Measurements from ENCODE around the gene PIP5K1C.
"Not testable (repeated sequence)": the region's sequence is repeated elsewhere in the genome, so short reads cannot be mapped to it uniquely, and the experiment has no call there.

Gene PIP5K1C

DNA sequence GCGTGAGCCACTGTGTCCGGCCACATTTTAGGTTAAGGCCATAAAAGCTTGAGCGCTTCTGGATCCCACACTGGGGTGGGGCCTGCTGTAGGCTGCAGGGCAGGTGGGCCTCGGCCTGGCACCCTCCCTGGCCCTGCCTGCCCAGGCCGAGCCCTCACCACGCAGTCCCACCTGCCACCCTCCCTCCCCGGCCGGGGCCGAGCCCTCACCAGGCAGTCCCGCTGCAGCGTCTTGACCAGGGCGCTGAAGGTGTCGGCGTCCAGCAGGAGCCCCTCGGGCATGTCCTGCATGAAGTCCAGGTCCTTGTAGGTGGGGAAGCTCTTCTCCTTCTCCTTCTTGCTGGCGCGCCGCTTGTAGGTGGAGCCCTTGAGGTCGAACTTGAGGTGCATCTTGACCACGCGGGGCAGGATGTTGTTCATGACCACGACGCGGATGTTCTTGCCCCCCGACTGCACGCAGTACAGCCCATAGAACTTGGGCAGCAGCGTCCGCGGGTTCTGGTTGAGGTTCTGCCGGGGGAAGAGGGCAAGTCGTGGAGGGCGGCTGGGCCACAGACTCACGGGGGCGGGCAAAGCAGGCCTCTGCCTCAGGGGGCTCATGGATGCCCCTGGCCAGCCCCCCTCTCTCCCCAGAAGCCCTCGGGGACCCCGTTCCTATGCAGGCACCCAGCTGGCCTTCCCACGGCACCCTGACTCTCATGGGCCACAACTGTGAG is 47.0 kb downstream of the PIP5K1C start:
- H3K4me3 ChIP-seq: no peak overlapping the region
- H3K27ac ChIP-seq: no peak overlapping the region

GRCh38 chr19:3652422-3652821 is 47.8 kb downstream of the PIP5K1C start:
- no peak overlapping the region for H3K4me3 ChIP-seq

GRCh38 chr19:3651684-3652083 is 48.6 kb downstream of the PIP5K1C start:
- Histone ChIP-seq H3K27ac (no peak overlapping the region), H3K4me3 (no peak overlapping the region)

More at GRCh38 chr19:3652422-3652821, 47.8 kb downstream of the PIP5K1C start:
- H3K27ac ChIP-seq: no peak overlapping the region

DNA sequence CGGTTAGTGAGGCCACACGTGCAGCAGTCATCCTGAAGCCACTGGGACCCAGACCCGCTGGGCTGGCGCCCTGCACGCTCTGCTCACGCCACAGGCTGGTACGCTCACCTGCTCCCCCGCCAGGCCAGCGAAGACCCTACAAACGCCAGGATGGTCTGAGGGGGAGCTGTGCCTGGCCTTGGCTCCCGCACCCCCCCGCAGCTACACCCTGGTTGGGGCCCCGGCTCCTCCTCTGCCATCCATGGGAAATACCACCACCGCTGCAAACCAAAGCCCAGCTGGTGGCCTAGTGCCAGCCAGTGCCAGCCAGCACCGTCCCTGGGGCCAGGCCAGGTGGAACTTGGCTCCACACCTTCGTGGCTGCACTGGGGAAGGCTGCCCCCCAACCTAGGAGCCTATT is 50.4 kb downstream of the PIP5K1C start:
- H3K4me3 ChIP-seq: no peak overlapping the region

GRCh38 chr19:3648037-3648905 is 52.0 kb downstream of the PIP5K1C start:
- Histone ChIP-seq H3K27ac (no peak overlapping the region), H3K4me3 (no peak overlapping the region)

More for the DNA sequence above, 50.4 kb downstream of the PIP5K1C start:
- H3K27ac ChIP-seq: no peak overlapping the region

- not testable (repeated sequence) for H3K4me3 ChIP-seq, H3K27ac ChIP-seq
Observed at GRCh38 chr19:3647102-3647501, 53.2 kb downstream of the PIP5K1C start.

- no peak overlapping the region for H3K4me3 ChIP-seq
- H3K27ac ChIP-seq: no peak overlapping the region
Observed at GRCh38 chr19:3646336-3647092, 53.8 kb downstream of the PIP5K1C start.

- no peak overlapping the region for H3K27ac ChIP-seq
- no peak overlapping the region for H3K4me3 ChIP-seq
Observed at GRCh38 chr19:3645726-3646125, 54.5 kb downstream of the PIP5K1C start.

- no peak overlapping the region for H3K4me3 ChIP-seq
- no peak overlapping the region for H3K27ac ChIP-seq
Observed at GRCh38 chr19:3645067-3645396, 55.2 kb downstream of the PIP5K1C start.

- Histone ChIP-seq H3K27ac (no peak overlapping the region), H3K4me3 (no peak overlapping the region)
Observed at GRCh38 chr19:3644351-3645066, 55.8 kb downstream of the PIP5K1C start.

DNA sequence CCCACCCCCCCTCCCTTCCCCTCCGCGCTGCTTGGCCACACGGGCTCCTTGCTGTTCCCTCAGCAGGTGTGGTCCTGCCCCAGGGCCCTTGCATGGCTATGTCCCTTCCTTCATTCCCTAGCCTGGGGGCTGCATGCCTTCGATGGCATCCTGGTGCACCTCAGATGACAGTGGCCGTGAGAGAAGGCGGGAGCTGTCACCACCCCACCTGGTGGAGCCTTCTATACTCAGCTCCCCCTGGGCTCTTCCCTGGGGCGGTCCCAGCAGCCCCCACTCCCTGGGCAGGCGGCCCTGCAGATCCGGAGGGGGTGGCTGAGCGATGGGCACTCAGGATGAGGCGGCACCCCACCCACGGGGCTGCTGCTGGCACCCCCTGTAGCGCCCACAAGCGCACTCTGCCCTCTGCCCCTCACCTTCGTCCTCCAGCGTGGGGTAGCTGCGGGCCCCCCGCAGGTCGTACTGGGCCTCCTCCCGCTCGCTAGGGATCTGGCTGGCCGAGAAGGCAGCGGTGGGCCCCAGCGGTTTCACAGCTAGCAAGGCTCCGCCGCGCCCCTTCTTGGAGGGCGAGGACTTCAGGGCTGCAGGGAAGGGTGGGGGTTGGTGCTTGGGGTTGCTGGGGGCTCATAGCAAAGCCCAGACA is 56.5 kb downstream of the PIP5K1C start:
- H3K27ac ChIP-seq: no peak overlapping the region
- H3K4me3 ChIP-seq: no peak overlapping the region

DNA sequence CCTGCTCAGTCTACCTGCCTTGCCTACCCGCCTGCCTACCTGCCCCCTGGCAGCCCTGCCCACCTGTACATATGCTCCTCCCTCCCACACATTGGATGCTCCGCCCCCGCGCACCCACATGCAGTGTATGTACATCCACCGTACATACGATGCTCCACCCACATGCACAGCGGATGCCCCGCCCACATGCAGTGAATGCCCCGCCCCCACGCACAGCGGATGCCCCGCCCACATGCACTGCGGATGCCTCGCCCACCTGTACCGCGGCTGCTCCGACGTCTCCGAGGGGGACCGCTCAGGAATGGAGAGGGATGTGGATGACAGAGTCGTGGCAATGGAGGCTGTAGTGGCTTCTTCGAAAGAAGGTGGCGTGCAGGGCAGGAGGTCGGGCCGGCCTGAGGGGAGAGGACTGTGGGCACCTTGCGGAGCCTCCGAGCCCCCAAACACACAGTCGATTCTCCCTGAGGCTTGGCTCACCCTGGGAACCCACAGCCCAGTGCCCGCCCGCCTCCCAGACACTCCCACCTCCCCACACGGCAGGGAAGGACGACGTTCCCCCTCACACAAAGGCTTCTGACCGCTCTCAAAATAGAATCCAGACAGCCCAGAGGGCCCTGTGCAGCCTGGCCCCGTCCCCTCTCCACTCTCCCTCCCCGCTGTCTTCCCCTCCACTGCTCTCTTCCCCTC is 57.1 kb downstream of the PIP5K1C start:
- Histone ChIP-seq H3K4me3 (no peak overlapping the region), H3K27ac (no peak overlapping the region)

GRCh38 chr19:3642296-3642695 is 58.0 kb downstream of the PIP5K1C start:
- Histone ChIP-seq H3K4me3 (no peak overlapping the region), H3K27ac (no peak overlapping the region)

GRCh38 chr19:3641515-3642269 is 58.6 kb downstream of the PIP5K1C start:
- no peak overlapping the region for H3K4me3 ChIP-seq

DNA sequence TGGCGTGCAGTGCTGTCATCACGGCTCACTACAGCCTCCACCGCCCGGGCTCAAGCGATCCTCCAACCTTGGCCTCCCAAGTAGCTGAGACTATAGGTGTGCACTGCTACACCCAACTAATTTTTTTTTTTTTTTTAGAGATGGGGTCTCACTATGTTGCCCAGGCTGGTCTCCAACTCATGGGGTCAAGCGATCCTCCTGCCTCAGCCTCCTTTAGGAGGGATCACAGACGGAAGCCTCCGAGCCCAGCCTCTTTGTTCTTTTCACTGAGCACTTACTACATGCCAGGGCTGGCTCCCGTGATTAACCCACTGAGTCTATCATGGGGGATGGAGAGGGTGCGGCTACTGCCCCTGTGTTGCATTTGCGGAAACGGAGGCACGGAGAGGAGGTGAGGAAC is 60.8 kb downstream of the PIP5K1C start:
- no peak overlapping the region for H3K4me3 ChIP-seq

More at GRCh38 chr19:3641515-3642269, 58.6 kb downstream of the PIP5K1C start:
- no peak overlapping the region for H3K27ac ChIP-seq

DNA sequence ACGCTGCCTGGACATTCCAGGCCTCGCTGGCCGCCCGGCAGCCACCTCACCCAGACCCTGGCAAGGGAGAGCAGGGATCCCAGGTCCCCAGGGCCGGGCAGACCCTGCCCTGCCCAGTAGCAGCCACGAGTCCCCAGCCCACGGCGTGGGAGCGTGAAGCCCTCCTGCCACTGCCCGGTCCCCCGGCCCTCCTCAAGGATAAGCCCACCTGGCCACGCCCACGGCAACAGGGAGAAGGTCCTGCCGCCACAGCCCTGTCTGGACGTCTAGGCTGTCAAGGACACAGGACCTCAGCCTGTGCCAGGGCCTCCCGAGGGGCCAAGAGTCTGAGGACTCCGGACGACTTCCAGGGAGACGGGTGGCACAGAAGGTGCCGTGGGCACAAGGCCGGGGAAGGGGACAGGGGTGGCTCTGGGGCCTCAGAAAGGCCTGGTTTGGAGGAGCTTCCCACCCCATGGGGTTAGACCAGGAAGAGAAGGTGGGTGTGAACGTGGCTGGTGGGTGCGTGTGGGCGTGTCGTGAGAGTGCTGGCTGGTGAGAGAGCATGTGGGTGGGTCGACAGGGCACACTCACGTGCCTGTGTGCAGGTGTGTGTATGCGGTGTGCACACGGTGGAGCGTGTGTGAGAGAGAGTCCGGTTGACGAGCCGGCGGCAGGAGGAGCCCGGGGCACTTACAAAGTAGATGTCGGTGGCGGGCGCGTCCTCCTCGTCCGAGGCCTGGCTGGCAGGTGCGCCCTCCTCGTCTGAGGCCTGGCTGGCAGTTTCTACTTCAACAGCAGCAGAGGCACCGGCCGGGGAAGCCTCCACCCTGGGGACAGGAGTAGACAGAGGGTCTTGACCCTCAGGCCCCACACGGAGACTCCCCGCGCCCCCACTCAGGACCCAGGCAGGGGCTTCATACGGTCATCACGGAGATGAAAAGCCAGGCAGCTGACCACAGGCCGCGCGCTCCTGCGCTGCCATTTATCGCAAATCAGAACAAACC is 61.8 kb downstream of the PIP5K1C start:
- H3K4me3 ChIP-seq: no peak overlapping the region
- no peak overlapping the region for H3K27ac ChIP-seq

More for the DNA sequence above, 60.8 kb downstream of the PIP5K1C start:
- no peak overlapping the region for H3K27ac ChIP-seq

GRCh38 chr19:3637621-3638020 is 62.6 kb downstream of the PIP5K1C start:
- no peak overlapping the region for H3K27ac ChIP-seq
- H3K4me3 ChIP-seq: no peak overlapping the region
